GM20000 (cell line): ENCODE data around the gene TSC1.

ENCODE experiments used
- DNase-seq: peaks from one replicate; pipeline ENCODE4 v3.0.0; 2012; ENCODE audit warnings: low spot score
- CTCF ChIP-seq: IDR thresholded peaks from 2 replicates; pipeline ENCODE4 v1.5.1; 2012; ENCODE audit warnings: mild to moderate bottlenecking, control low read depth; ENCODE audit errors: extremely low read depth, missing control alignments

The TSC1 gene

GRCh38 chr9:132896264-132896663 is 48.2 kb downstream of the TSC1 start:
- no peak for TF ChIP-seq CTCF
- no peak for DNase-seq

- no peak for DNase-seq
- no peak for TF ChIP-seq CTCF
Measured at GRCh38 chr9:132894862-132895835, 49.3 kb downstream of the TSC1 start.

- no peak for TF ChIP-seq CTCF
- no peak for DNase-seq
Measured at GRCh38 chr9:132894346-132894745, 50.1 kb downstream of the TSC1 start.

GRCh38 chr9:132892400-132892799 is 52.0 kb downstream of the TSC1 start:
- TF ChIP-seq CTCF, result no peak
- no peak for DNase-seq

GRCh38 chr9:132888151-132888550 is 56.3 kb downstream of the TSC1 start:
- TF ChIP-seq CTCF, result no peak
- DNase-seq, result no peak

GRCh38 chr9:132887181-132888120 is 57.0 kb downstream of the TSC1 start:
- DNase-seq, result no peak
- no peak for TF ChIP-seq CTCF

- DNase-seq, result no peak
- no peak for TF ChIP-seq CTCF
Measured at GRCh38 chr9:132886334-132886725, 58.1 kb downstream of the TSC1 start.
